Smooth muscle cell (in vitro differentiated cells): ENCODE results near the gene MT1B. TPM values are rescaled to one million over a fixed set of nuclear protein-coding genes. Genes with fewer than 3 reads are reported as not detected.

Experiments used
- DNase-seq: peaks from one replicate; lab custom pipeline; 2025; ENCODE audit not compliant: unreplicated experiment; lab: John Stamatoyannopoulos, UW
- H2AFZ ChIP-seq: fragments of 200-600 bp; sonication (generic); 2 replicates; pipeline ENCODE4 v1.6.0; 2016; ENCODE audit warnings: antibody characterized with exemption, low read depth, mild to moderate bottlenecking
- H3F3A ChIP-seq: fragments of 200-600 bp; sonication (generic); 2 replicates; pipeline ENCODE4 v1.6.0; 2017; ENCODE audit warnings: antibody characterized with exemption, low read depth
- H3K27ac ChIP-seq: fragments of 200-600 bp; sonication (generic); 2 replicates; pipeline ENCODE4 v1.5.1; 2016; ENCODE audit warnings: low read depth, mild to moderate bottlenecking
- H3K27me3 ChIP-seq: fragments of 200-600 bp; sonication (generic); 2 replicates; pipeline ENCODE4 v1.6.1; 2016; ENCODE audit warnings: low read depth, mild to moderate bottlenecking
- H3K36me3 ChIP-seq: fragments of 200-600 bp; sonication (generic); 2 replicates; pipeline ENCODE4 v1.5.1; 2016; ENCODE audit warnings: low read depth
- H3K4me1 ChIP-seq: fragments of 200-600 bp; sonication (generic); 2 replicates; pipeline ENCODE4 v1.5.1; 2016; ENCODE audit warnings: low read depth
- H3K4me2 ChIP-seq: fragments of 200-600 bp; sonication (generic); 2 replicates; pipeline ENCODE4 v1.6.0; 2016; ENCODE audit warnings: mild to moderate bottlenecking
- H3K4me3 ChIP-seq: fragments of 200-600 bp; sonication (generic); 2 replicates; pipeline ENCODE4 v1.5.1; 2016; ENCODE audit warnings: mild to moderate bottlenecking
- H3K79me2 ChIP-seq: fragments of 200-600 bp; sonication (generic); 2 replicates; pipeline ENCODE4 v1.6.0; 2016; ENCODE audit warnings: low read depth, mild to moderate bottlenecking
- H3K9ac ChIP-seq: fragments of 200-600 bp; sonication (generic); 2 replicates; pipeline ENCODE4 v1.6.0; 2016; ENCODE audit warnings: low read depth
- H3K9me3 ChIP-seq: fragments of 200-600 bp; sonication (generic); replicated peaks from 2 replicates; pipeline ENCODE4 v1.5.1; 2016; ENCODE audit warnings: low read depth
- H4K20me1 ChIP-seq: fragments of 200-600 bp; sonication (generic); 2 replicates; pipeline ENCODE4 v1.6.0; 2016; ENCODE audit warnings: low read depth
- CTCF ChIP-seq: fragments of 200-600 bp; sonication (generic); IDR thresholded peaks from 2 replicates; pipeline ENCODE4 v1.5.1; 2017; ENCODE audit warnings: borderline replicate concordance, mild to moderate bottlenecking, antibody characterized with exemption; ENCODE audit not compliant: insufficient read depth, poor library complexity, severe bottlenecking
- WGBS: methylation state at CpG from one replicate; pipeline ENCODE4 v1.1.7; 2016; ENCODE audit warnings: low lambda C conversion rate; 5-methylcytosine and 5-hydroxymethylcytosine counted together
- polyA plus RNA-seq: library from polyadenylated mRNA; unstranded; fragments of >200 nt; fragmentation: Nextera tagmentation; extraction: Ambion mirVana; gene quantifications from 2 replicates; pipeline ENCODE4 v1.2.1, GENCODE V29; 2016
- total RNA-seq: library from RNA; depleted of rRNA; stranded (reverse); fragments of >200 nt; gene quantifications from 2 replicates; pipeline ENCODE4 v1.2.3, GENCODE V29; 2014

Gene MT1B
- total and polyA plus RNA-seq, 2 experiments from 2014 or later, result not detected

- H3K36me3 ChIP-seq, result no peaks in the 10 kb centered on the region
- no peaks in the 10 kb centered on the region for H3K27me3 ChIP-seq
- H3F3A ChIP-seq, result no peaks in the 10 kb centered on the region
- no peak for DNase-seq
- WGBS, result 86% methylated on average over 4 of the region's 4 CpGs
- no peaks in the 10 kb centered on the region for H3K4me1 ChIP-seq
- H3K4me2 ChIP-seq, result no peak overlapping the region
- no peaks in the 10 kb centered on the region for H4K20me1 ChIP-seq
- no peak overlapping the region for H2AFZ ChIP-seq
- no peak overlapping the region for H3K4me3 ChIP-seq
- H3K9ac ChIP-seq, result no peak overlapping the region
- no peaks in the 10 kb centered on the region for H3K79me2 ChIP-seq
- no peak for TF ChIP-seq CTCF
- no peak overlapping the region for H3K27ac ChIP-seq
- H3K9me3 ChIP-seq, result no peaks in the 10 kb centered on the region
Observed at GRCh38 chr16:56690420-56691122, 38.9 kb downstream of the MT1B start.

GRCh38 chr16:56691885-56692284 lies 40.2 kb downstream of the MT1B start:
- TF ChIP-seq CTCF, result no peak
- Histone ChIP-seq H3K9me3 (no peaks in the 10 kb centered on the region), H4K20me1 (no peaks in the 10 kb centered on the region), H3K27me3 (no peaks in the 10 kb centered on the region), H3F3A (no peaks in the 10 kb centered on the region), H3K36me3 (no peaks in the 10 kb centered on the region), H2AFZ (no peak overlapping the region), H3K4me3 (no peak overlapping the region), H3K79me2 (no peaks in the 10 kb centered on the region), H3K27ac (no peak overlapping the region), H3K9ac (no peak overlapping the region), H3K4me1 (no peaks in the 10 kb centered on the region), H3K4me2 (no peak overlapping the region)
- WGBS, result 45% methylated on average over 3 of the region's 4 CpGs
- no peak for DNase-seq

GRCh38 chr16:56695246-56695645 lies 43.6 kb downstream of the MT1B start:
- no peaks in the 10 kb centered on the region for H3K36me3 ChIP-seq
- DNase-seq, result no peak
- WGBS, result 100% methylated on average over 1 of the region's 1 CpG
- H3K4me3 ChIP-seq, result no peak overlapping the region
- no peak for TF ChIP-seq CTCF
- H3K9me3 ChIP-seq, result peaks cover 5% of the 10 kb centered on the region
- no peaks in the 10 kb centered on the region for H3K27me3 ChIP-seq
- H3K27ac ChIP-seq, result no peak overlapping the region
- H3F3A ChIP-seq, result no peaks in the 10 kb centered on the region
- no peak overlapping the region for H3K9ac ChIP-seq
- no peak overlapping the region for H2AFZ ChIP-seq
- no peaks in the 10 kb centered on the region for H3K79me2 ChIP-seq
- no peaks in the 10 kb centered on the region for H4K20me1 ChIP-seq
- no peak overlapping the region for H3K4me2 ChIP-seq
- no peaks in the 10 kb centered on the region for H3K4me1 ChIP-seq

- Histone ChIP-seq H3K9ac (no peak overlapping the region), H3K4me3 (no peak overlapping the region), H3F3A (no peaks in the 10 kb centered on the region), H3K79me2 (no peaks in the 10 kb centered on the region), H3K27ac (no peak overlapping the region), H3K36me3 (no peaks in the 10 kb centered on the region), H2AFZ (no peak overlapping the region), H4K20me1 (no peaks in the 10 kb centered on the region), H3K4me1 (no peaks in the 10 kb centered on the region), H3K9me3 (peaks cover 5% of the 10 kb centered on the region), H3K4me2 (no peak overlapping the region), H3K27me3 (no peaks in the 10 kb centered on the region)
- no peak for DNase-seq
- no peak for TF ChIP-seq CTCF
- 94% methylated on average over 5 of the region's 5 CpGs for WGBS
Observed at GRCh38 chr16:56697456-56698155, 45.9 kb downstream of the MT1B start.
